Prostate gland (tissue), 2 donors: ENCODE measurements around the gene POLR1A.

ENCODE experiments used
- CTCF ChIP-seq, 4 experiments: fragments of 200-600 bp in 2 of 4; fragments of 450-650 bp in 2 of 4; sonication (generic) in 2 of 4; IDR thresholded peaks; 1 replicate in 3 of 4; 2 replicates in 1 of 4; pipeline ENCODE4 v1.5.1; 2016 to 2019; ENCODE audit warnings: antibody characterized with exemption in 4 of 4, mild to moderate bottlenecking in 2 of 4, moderate library complexity in 2 of 4
- POLR2AphosphoS5 ChIP-seq: sonication (generic); formaldehyde crosslinking; IDR thresholded peaks from one replicate; pipeline ENCODE4 v1.6.1; 2017; ENCODE audit warnings: antibody characterized with exemption

- no peak for TF ChIP-seq CTCF (IDR thresholded peaks at IDR 0.05)
- no peak for TF ChIP-seq POLR2AphosphoS5
Measured at GRCh38 chr2:86003967-86004366, 101.7 kb downstream of the POLR1A start.
